Measurements from ENCODE around the gene MTHFD1L. TPM values are rescaled to one million over a fixed set of nuclear protein-coding genes. Genes with fewer than 3 reads are reported as not detected.
"Not testable (repeated sequence)": the region's sequence is repeated elsewhere in the genome, so short reads cannot be mapped to it uniquely, and the experiment has no call there.

MTHFD1L gene
- total and polyA plus RNA-seq, 7 experiments from 2014 or later = 5.7 to 57.8 (median 7.8) TPM

GRCh38 chr6:151043944-151044343, 178.4 kb downstream of the MTHFD1L start:
- ChIA-PET CTCF (no interaction called here), POLR2A (no interaction called here)
- ATAC-seq (no peak), DNase-seq (no peak)
- H3K4me3 ChIP-seq (ENCODE audit: low read length) = no peak overlapping the region
- H3K36me3 ChIP-seq (ENCODE audit: control insufficient read depth in 2 of 3, insufficient read depth in 3 of 3, low read length in 3 of 3) = no peaks in the 10 kb centered on the region
- intact Hi-C loops (cut with micrococcal nuclease) = no loop called here
- Mint-ChIP-seq H3K4me1 (no peaks in the 10 kb centered on the region), H3K27me3 (no peaks in the 10 kb centered on the region), H3K4me3 (no peak overlapping the region), H3K27ac (no peak overlapping the region), H3K36me3 (peaks cover 15 to 47% (median 32%) of the 10 kb centered on the region in 5 donors), H3K9me3 (peaks cover 0 to 13% (median 0%) of the 10 kb centered on the region in 11 donors)
- no peak overlapping the region for H3K27ac ChIP-seq (ENCODE audit: low read depth, low read length)
- no peaks in the 10 kb centered on the region for H3K9me3 ChIP-seq (ENCODE audit: control insufficient read depth in 2 of 3, low read length in 3 of 3)
- no peaks in the 10 kb centered on the region for H3K27me3 ChIP-seq (ENCODE audit: control insufficient read depth in 2 of 2, insufficient read depth in 2 of 2, low read length in 2 of 2)
- no peaks in the 10 kb centered on the region for H3K4me1 ChIP-seq (ENCODE audit: control insufficient read depth in 2 of 2, insufficient read depth in 2 of 2, low read length in 2 of 2)

GRCh38 chr6:151044465-151045441, 179.3 kb downstream of the MTHFD1L start:
- DNase-seq (no peak), ATAC-seq (no peak)
- peak overlapping the region in 1 of 9 donors; percentile 33 for H3K27ac Mint-ChIP-seq
- Histone ChIP-seq H3K36me3 (ENCODE audit: control insufficient read depth in 2 of 3, insufficient read depth in 3 of 3, low read length in 3 of 3) (no peaks in the 10 kb centered on the region), H3K27me3 (ENCODE audit: control insufficient read depth in 2 of 2, insufficient read depth in 2 of 2, low read length in 2 of 2) (no peaks in the 10 kb centered on the region), H3K9me3 (ENCODE audit: control insufficient read depth in 2 of 3, low read length in 3 of 3) (no peaks in the 10 kb centered on the region), H3K27ac (ENCODE audit: low read depth, low read length) (no peak overlapping the region), H3K4me1 (ENCODE audit: control insufficient read depth in 2 of 2, insufficient read depth in 2 of 2, low read length in 2 of 2) (no peaks in the 10 kb centered on the region), H3K4me3 (ENCODE audit: low read length) (no peak overlapping the region)
- H3K27me3 Mint-ChIP-seq = no peaks in the 10 kb centered on the region
- intact Hi-C loops (cut with micrococcal nuclease) = no loop called here
- H3K4me1 Mint-ChIP-seq = no peaks in the 10 kb centered on the region
- H3K4me3 Mint-ChIP-seq = no peak overlapping the region
- ChIA-PET CTCF (no interaction called here), POLR2A (no interaction called here)
- peaks cover 0 to 13% (median 0%) of the 10 kb centered on the region in 11 donors for H3K9me3 Mint-ChIP-seq
- H3K36me3 Mint-ChIP-seq = peaks cover 14 to 45% (median 31%) of the 10 kb centered on the region in 5 donors

DNA sequence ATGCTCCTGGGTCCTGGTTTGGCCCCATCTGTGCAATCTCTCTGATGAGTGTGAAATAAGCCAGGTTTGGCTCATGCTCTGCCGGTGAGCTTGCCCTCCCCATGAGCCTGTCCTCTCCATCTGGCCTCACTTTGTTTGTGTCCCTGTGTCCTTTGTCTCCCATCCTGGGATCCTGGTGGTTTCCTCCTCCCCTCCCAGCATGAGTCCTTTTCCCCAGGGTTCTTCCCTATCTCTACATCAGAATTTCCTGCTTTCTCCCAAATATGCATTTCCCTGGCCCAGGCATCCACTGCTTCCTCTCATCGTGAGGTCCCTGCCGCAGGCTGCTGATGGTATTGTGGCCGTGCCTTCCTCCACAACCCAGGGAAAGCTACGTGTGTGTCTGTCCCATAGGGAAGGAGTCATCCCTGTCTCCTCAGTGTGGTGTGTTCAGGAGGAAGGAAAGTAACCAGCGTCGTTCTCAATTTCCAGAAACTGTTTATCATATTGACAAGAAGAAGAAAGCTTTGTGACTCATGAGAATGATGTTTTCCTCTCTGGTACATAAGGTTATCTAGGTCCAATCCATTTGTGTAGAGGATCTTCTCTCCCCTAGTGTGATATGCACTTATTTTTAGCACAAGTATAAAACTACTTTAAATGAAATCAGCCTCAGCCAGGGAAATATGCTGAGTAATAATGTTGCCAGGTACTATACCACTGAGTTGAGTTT, 180.2 kb downstream of the MTHFD1L start:
- H3K27ac Mint-ChIP-seq; DNase-seq; H3K4me3 Mint-ChIP-seq; POLR2A ChIA-PET; H3K27me3 ChIP-seq (ENCODE audit: control insufficient read depth in 2 of 2, insufficient read depth in 2 of 2, low read length in 2 of 2); ATAC-seq; H3K36me3 ChIP-seq (ENCODE audit: control insufficient read depth in 2 of 3, insufficient read depth in 3 of 3, low read length in 3 of 3); H3K27ac ChIP-seq (ENCODE audit: low read depth, low read length); CTCF ChIA-PET; H3K9me3 ChIP-seq (ENCODE audit: control insufficient read depth in 2 of 3, low read length in 3 of 3); intact Hi-C loops (cut with micrococcal nuclease); H3K27me3 Mint-ChIP-seq; H3K4me1 Mint-ChIP-seq; H3K4me1 ChIP-seq (ENCODE audit: control insufficient read depth in 2 of 2, insufficient read depth in 2 of 2, low read length in 2 of 2); H3K4me3 ChIP-seq (ENCODE audit: low read length): not testable (repeated sequence)
- Mint-ChIP-seq H3K9me3 (peaks cover 0 to 13% (median 0%) of the 10 kb centered on the region in 11 donors), H3K36me3 (peaks cover 14 to 45% (median 33%) of the 10 kb centered on the region in 5 donors)

GRCh38 chr6:151051164-151051563, 185.7 kb downstream of the MTHFD1L start:
- no peak overlapping the region for H3K27ac Mint-ChIP-seq
- intact Hi-C loops (cut with micrococcal nuclease) = no loop called here
- H3K27ac ChIP-seq (ENCODE audit: low read depth, low read length) = no peak overlapping the region
- H3K4me3 ChIP-seq (ENCODE audit: low read length) = no peak overlapping the region
- ATAC-seq (no peak), DNase-seq (no peak)
- H3K4me3 Mint-ChIP-seq = no peak overlapping the region
- no peaks in the 10 kb centered on the region for H3K4me1 ChIP-seq (ENCODE audit: control insufficient read depth in 2 of 2, insufficient read depth in 2 of 2, low read length in 2 of 2)
- POLR2A ChIA-PET = no interaction called here
- peaks cover 0 to 10% (median 0%) of the 10 kb centered on the region in 11 donors for H3K9me3 Mint-ChIP-seq
- H3K27me3 Mint-ChIP-seq = no peaks in the 10 kb centered on the region
- no peaks in the 10 kb centered on the region for H3K9me3 ChIP-seq (ENCODE audit: control insufficient read depth in 2 of 3, low read length in 3 of 3)
- CTCF ChIA-PET = no interaction called here
- H3K36me3 Mint-ChIP-seq = peaks cover 12 to 33% (median 29%) of the 10 kb centered on the region in 5 donors
- H3K27me3 ChIP-seq (ENCODE audit: control insufficient read depth in 2 of 2, insufficient read depth in 2 of 2, low read length in 2 of 2) = no peaks in the 10 kb centered on the region
- H3K36me3 ChIP-seq (ENCODE audit: control insufficient read depth in 2 of 3, insufficient read depth in 3 of 3, low read length in 3 of 3) = no peaks in the 10 kb centered on the region
- no peaks in the 10 kb centered on the region for H3K4me1 Mint-ChIP-seq

DNA sequence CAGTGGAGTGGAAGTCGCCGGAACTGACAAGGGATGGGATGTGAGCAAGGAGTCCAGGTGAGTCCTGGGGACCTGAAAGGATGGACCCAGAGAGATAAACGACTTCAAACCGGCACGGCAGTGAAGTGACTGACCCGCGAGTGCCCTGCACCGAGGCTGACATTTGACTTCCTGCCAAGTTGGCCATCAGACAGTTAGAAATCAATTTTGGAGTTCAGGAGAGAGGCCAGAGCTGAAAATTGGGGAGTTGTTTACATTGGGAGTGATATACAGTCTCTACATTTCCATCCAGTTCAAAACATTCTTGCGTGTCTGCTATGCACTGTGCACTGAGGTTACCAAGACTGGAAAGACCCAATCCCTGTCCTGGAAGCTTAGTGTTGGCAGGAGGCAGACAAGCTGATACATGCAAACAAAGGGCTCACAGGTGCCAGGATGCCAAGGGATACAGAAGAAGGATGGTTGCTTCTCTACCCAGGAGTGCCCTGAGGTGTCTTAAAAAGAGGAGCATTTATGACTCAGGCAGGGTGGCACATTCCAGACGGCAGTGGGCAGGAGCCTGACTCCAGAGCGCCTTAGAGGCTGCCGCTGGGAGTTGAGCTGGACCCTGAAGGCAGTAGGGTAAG, 186.6 kb downstream of the MTHFD1L start:
- no peak overlapping the region for H3K27ac ChIP-seq (ENCODE audit: low read depth, low read length)
- peaks cover 0 to 10% (median 0%) of the 10 kb centered on the region in 11 donors for H3K9me3 Mint-ChIP-seq
- no peaks in the 10 kb centered on the region for H3K4me1 ChIP-seq (ENCODE audit: control insufficient read depth in 2 of 2, insufficient read depth in 2 of 2, low read length in 2 of 2)
- ChIA-PET CTCF (no interaction called here), POLR2A (no interaction called here)
- H3K27me3 Mint-ChIP-seq = no peaks in the 10 kb centered on the region
- intact Hi-C loops (cut with micrococcal nuclease) = no loop called here
- no peaks in the 10 kb centered on the region for H3K27me3 ChIP-seq (ENCODE audit: control insufficient read depth in 2 of 2, insufficient read depth in 2 of 2, low read length in 2 of 2)
- H3K9me3 ChIP-seq (ENCODE audit: control insufficient read depth in 2 of 3, low read length in 3 of 3) = no peaks in the 10 kb centered on the region
- H3K4me3 ChIP-seq (ENCODE audit: low read length) = no peak overlapping the region
- ATAC-seq = no peak
- H3K27ac Mint-ChIP-seq = no peak overlapping the region
- H3K36me3 ChIP-seq (ENCODE audit: control insufficient read depth in 2 of 3, insufficient read depth in 3 of 3, low read length in 3 of 3) = no peaks in the 10 kb centered on the region
- no peaks in the 10 kb centered on the region for H3K4me1 Mint-ChIP-seq
- DNase-seq = no peak
- H3K4me3 Mint-ChIP-seq = no peak overlapping the region
- peaks cover 12 to 28% (median 27%) of the 10 kb centered on the region in 5 donors for H3K36me3 Mint-ChIP-seq

DNA sequence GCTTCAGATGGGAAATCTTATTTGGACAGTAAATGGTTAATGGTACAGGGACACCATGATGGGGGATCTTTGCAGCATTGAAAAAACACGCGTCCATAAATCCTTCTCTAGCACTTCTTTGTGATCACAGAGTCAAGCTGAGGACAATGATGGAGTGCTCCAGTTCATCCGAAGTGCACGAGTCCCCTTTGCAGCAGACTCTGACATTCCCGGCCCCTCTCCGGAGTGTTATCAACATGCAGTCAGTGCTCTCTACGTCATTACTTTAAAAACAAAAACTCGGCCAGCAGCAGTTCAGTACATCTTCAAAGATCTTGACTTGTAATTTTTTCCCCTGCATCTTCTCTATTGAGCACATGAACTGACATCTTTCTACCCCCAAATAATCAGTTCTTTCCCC, 188.8 kb downstream of the MTHFD1L start:
- Mint-ChIP-seq H3K9me3 (no peaks in the 10 kb centered on the region), H3K27me3 (no peaks in the 10 kb centered on the region), H3K36me3 (peaks cover 4 to 14% (median 9%) of the 10 kb centered on the region in 5 donors), H3K27ac (no peak overlapping the region), H3K4me3 (no peak overlapping the region), H3K4me1 (no peaks in the 10 kb centered on the region)
- POLR2A ChIA-PET = no interaction called here
- Histone ChIP-seq H3K9me3 (ENCODE audit: control insufficient read depth in 2 of 3, low read length in 3 of 3) (no peaks in the 10 kb centered on the region), H3K4me1 (ENCODE audit: control insufficient read depth in 2 of 2, insufficient read depth in 2 of 2, low read length in 2 of 2) (no peaks in the 10 kb centered on the region), H3K36me3 (ENCODE audit: control insufficient read depth in 2 of 3, insufficient read depth in 3 of 3, low read length in 3 of 3) (no peaks in the 10 kb centered on the region), H3K27ac (ENCODE audit: low read depth, low read length) (no peak overlapping the region), H3K27me3 (ENCODE audit: control insufficient read depth in 2 of 2, insufficient read depth in 2 of 2, low read length in 2 of 2) (no peaks in the 10 kb centered on the region), H3K4me3 (ENCODE audit: low read length) (no peak overlapping the region)
- no peak for DNase-seq
- intact Hi-C loops (cut with micrococcal nuclease) = no loop called here
- CTCF ChIA-PET = no interaction called here
- ATAC-seq = no peak
